ENCODE results near the gene LRIG1.

LRIG1 gene

GRCh38 chr3:66487465-66487864 lies 13.4 kb downstream of the LRIG1 start:
- no peak for DNase-seq

- DNase-seq, result no peak
Observed at GRCh38 chr3:66486646-66487045, 14.2 kb downstream of the LRIG1 start.

GRCh38 chr3:66486202-66486601 lies 14.6 kb downstream of the LRIG1 start:
- DNase-seq, result no peak

- DNase-seq, result no peak
Observed at GRCh38 chr3:66485291-66485968, 15.4 kb downstream of the LRIG1 start.

- DNase-seq, result no peak
Observed at GRCh38 chr3:66484106-66484844, 16.5 kb downstream of the LRIG1 start.

GRCh38 chr3:66483409-66483906 lies 17.4 kb downstream of the LRIG1 start:
- DNase-seq, result peak in 1 of 2 donors; percentile 8

GRCh38 chr3:66483006-66483405 lies 17.8 kb downstream of the LRIG1 start:
- DNase-seq, result no peak

- no peak for DNase-seq
Observed at GRCh38 chr3:66482018-66482404, 18.8 kb downstream of the LRIG1 start.

GRCh38 chr3:66481071-66482017 lies 19.5 kb downstream of the LRIG1 start:
- no peak for DNase-seq

- DNase-seq, result peak in 1 of 2 donors; percentile 66
Observed at GRCh38 chr3:66480666-66481065, 20.2 kb downstream of the LRIG1 start.

GRCh38 chr3:66479532-66479947 lies 21.3 kb downstream of the LRIG1 start:
- DNase-seq, result no peak

GRCh38 chr3:66478960-66479359 lies 21.9 kb downstream of the LRIG1 start:
- DNase-seq, result no peak

- DNase-seq, result no peak
Observed at GRCh38 chr3:66477856-66478255, 23.0 kb downstream of the LRIG1 start.

GRCh38 chr3:66476852-66477381 lies 23.9 kb downstream of the LRIG1 start:
- no peak for DNase-seq

- DNase-seq, result no peak
Observed at GRCh38 chr3:66475386-66476020, 25.3 kb downstream of the LRIG1 start.

- DNase-seq, result no peak
Observed at GRCh38 chr3:66473692-66474091, 27.1 kb downstream of the LRIG1 start.

- no peak for DNase-seq
Observed at GRCh38 chr3:66473181-66473580, 27.6 kb downstream of the LRIG1 start.

GRCh38 chr3:66472313-66473134 lies 28.3 kb downstream of the LRIG1 start:
- peak in 1 of 2 donors; percentile 13 for DNase-seq

- no peak for DNase-seq
Observed at GRCh38 chr3:66470956-66471686, 29.7 kb downstream of the LRIG1 start.

GRCh38 chr3:66470285-66470684 lies 30.5 kb downstream of the LRIG1 start:
- DNase-seq, result no peak

GRCh38 chr3:66469220-66469640 lies 31.6 kb downstream of the LRIG1 start:
- no peak for DNase-seq
